K562 (cell line): Measurements from ENCODE around the gene TCF23. TPM values are rescaled to one million over a fixed set of nuclear protein-coding genes. Genes with fewer than 3 reads are reported as not detected.

Experiments used
- ATAC-seq: fragments of 200-7000 bp; cut with Tn5 transposase; 3 replicates; pipeline ENCODE4 v1.9.1; 2020; ENCODE audit warnings: moderate library complexity
- BruUV-seq: library from RNA; stranded (reverse); fragments of 400-500 nt; replicated peaks from 2 replicates; lab custom pipeline; 2021; lab: Mats Ljungman, UMichigan
- CTCF ChIA-PET: fragments of 300-600 bp; formaldehyde crosslinking; extraction: SDS; loops from one replicate; lab custom pipeline; 2021; ENCODE audit warnings: low intra/inter-chr PET ratio; lab: Yijun Ruan, JAX
- POLR2A ChIA-PET: fragments of 300-600, 350-650 bp; sonication (Branson Sonifier 250); formaldehyde crosslinking; extraction: SDS; loops from one replicate; lab custom pipeline; 2021; ENCODE audit warnings: antibody characterized with exemption, inconsistent platforms; lab: Yijun Ruan, JAX
- DNase-seq, 4 experiments: peaks; one replicate each; pipeline versions ENCODE4 v3.0.0 to v3.0.0-alpha.2; 2011 to 2018; ENCODE audit warnings: low spot score in 3 of 4, mixed read lengths in 3 of 4; ENCODE audit errors: extremely low read depth in 1 of 4
- FAIRE-seq: peaks from 2 replicates; lab custom pipeline; 2011; peaks lifted over from hg19 to GRCh38; lab: Jason Lieb, UNC
- H2AFZ ChIP-seq: 2 replicates; pipeline ENCODE4 v1.6.0; 2011; ENCODE audit warnings: low read depth, low read length, control low read depth, inconsistent platforms
- H3K27ac ChIP-seq: fragments of 200-600 bp; 3 replicates; pipeline ENCODE4 v1.8.0; 2011; ENCODE audit warnings: low read depth, mild to moderate bottlenecking, control low read depth, inconsistent platforms, low read length, moderate library complexity, mixed read lengths; ENCODE audit errors: extremely low read depth
- H3K27me3 ChIP-seq, 2 experiments: fragments of 300-600 bp in 1 of 2; 2 replicates in 1 of 2; 3 replicates in 1 of 2; pipeline versions ENCODE4 v1.6.0 to v1.8.0; 2011; ENCODE audit warnings: inconsistent platforms in 2 of 2, low read length in 2 of 2, mild to moderate bottlenecking in 1 of 2, mixed read lengths in 1 of 2, moderate library complexity in 1 of 2; ENCODE audit not compliant: control insufficient read depth in 2 of 2, insufficient read depth in 2 of 2
- H3K36me3 ChIP-seq: fragments of 300-600 bp; 3 replicates; pipeline ENCODE4 v1.8.0; 2011; ENCODE audit warnings: mild to moderate bottlenecking, low read length, inconsistent platforms; ENCODE audit not compliant: control insufficient read depth, insufficient read depth
- H3K4me1 ChIP-seq, 2 experiments: fragments of 200-600 bp in 1 of 2; replicated peaks in 1 of 2; 2 replicates in 1 of 2; 3 replicates in 1 of 2; pipeline versions ENCODE4 v1.5.1 to v1.8.0; 2011; ENCODE audit warnings: inconsistent platforms in 2 of 2, low read length in 2 of 2, mild to moderate bottlenecking in 1 of 2, mixed read lengths in 1 of 2, moderate library complexity in 1 of 2; ENCODE audit not compliant: control insufficient read depth in 2 of 2, insufficient read depth in 2 of 2
- H3K4me2 ChIP-seq: 2 replicates; pipeline ENCODE4 v1.6.1; 2011; ENCODE audit warnings: low read length, control low read depth, inconsistent platforms, mixed read lengths; ENCODE audit not compliant: insufficient read depth
- H3K4me3 ChIP-seq: fragments of 200-600 bp; sonication (generic), shearing (Covaris generic); 2 replicates; pipeline ENCODE4 v1.5.1; 2016; ENCODE audit warnings: control low read depth, inconsistent platforms
- H3K79me2 ChIP-seq: fragments of 200-600 bp; 3 replicates; pipeline ENCODE4 v1.8.0; 2011; ENCODE audit warnings: low read length, inconsistent platforms; ENCODE audit not compliant: control insufficient read depth, insufficient read depth
- H3K9ac ChIP-seq, 2 experiments: 2 replicates each; pipeline versions ENCODE4 v1.6.0 to v1.6.1; 2011; ENCODE audit warnings: low read depth in 2 of 2, low read length in 2 of 2, control low read depth in 1 of 2, inconsistent platforms in 1 of 2, mild to moderate bottlenecking in 1 of 2, mixed read lengths in 1 of 2; ENCODE audit not compliant: insufficient read depth in 1 of 2
- H3K9me1 ChIP-seq: one replicate; pipeline ENCODE4 v1.6.0; 2011; ENCODE audit warnings: inconsistent platforms, mild to moderate bottlenecking, low read length, moderate library complexity; ENCODE audit not compliant: control insufficient read depth, insufficient read depth
- H3K9me3 ChIP-seq: replicated peaks from 2 replicates; pipeline ENCODE4 v1.5.1; 2011; ENCODE audit warnings: low read depth, low read length, inconsistent platforms; ENCODE audit not compliant: control insufficient read depth, insufficient read depth
- H4K20me1 ChIP-seq: replicated peaks from 2 replicates; pipeline ENCODE4 v1.6.1; 2011; ENCODE audit warnings: low read length, inconsistent platforms, mixed read lengths; ENCODE audit not compliant: control insufficient read depth, insufficient read depth
- CEBPZ ChIP-seq: fragments of 150-350 bp; IDR thresholded peaks from 2 replicates; pipeline ENCODE4 v1.6.1; 2014; ENCODE audit warnings: low read depth, mild to moderate bottlenecking, low read length, borderline replicate concordance
- E2F8 ChIP-seq: fragments of 450-650 bp; IDR thresholded peaks from 2 replicates; pipeline ENCODE4 v1.7.1; 2018; ENCODE audit warnings: mild to moderate bottlenecking, low read depth; ENCODE audit not compliant: partially characterized antibody
- EZH2 ChIP-seq: IDR thresholded peaks from 2 replicates; pipeline ENCODE4 v1.6.1; 2012; ENCODE audit warnings: low read depth, mild to moderate bottlenecking, inconsistent platforms, low read length, borderline replicate concordance
- HMGN3 ChIP-seq: IDR thresholded peaks from 2 replicates; pipeline ENCODE4 v1.6.1; 2011; ENCODE audit warnings: borderline replicate concordance, low read depth, mild to moderate bottlenecking, mixed read lengths, low read length; ENCODE audit not compliant: insufficient read length; ENCODE audit errors: extremely low read depth
- JUNB ChIP-seq: fragments of 450-650 bp; formaldehyde crosslinking; conservative IDR thresholded peaks from 2 replicates; pipeline ENCODE4 v1.4.0; 2020; ENCODE audit warnings: mild to moderate bottlenecking
- KHSRP ChIP-seq: fragments of 450-650 bp; IDR thresholded peaks from 2 replicates; pipeline ENCODE4 v1.6.1; 2017
- MCM2 ChIP-seq: fragments of 450-650 bp; IDR thresholded peaks from 2 replicates; pipeline ENCODE4 v1.6.1; 2017; ENCODE audit warnings: low read depth, mild to moderate bottlenecking
- MYC ChIP-seq, 2 experiments: fragments of 250-450 bp in 1 of 2; sonication (Bioruptor Pico) in 1 of 2; IDR thresholded peaks; 2 replicates each; pipeline versions ENCODE4 v1.5.1 to v1.6.1; 2012 to 2021; ENCODE audit warnings: low read depth in 2 of 2, borderline replicate concordance in 1 of 2, improper control_type of control experiment in 1 of 2, low read length in 1 of 2, mild to moderate bottlenecking in 1 of 2, moderate library complexity in 1 of 2
- SMARCA4 ChIP-seq: fragments of 450-650 bp; IDR thresholded peaks from 2 replicates; pipeline ENCODE4 v1.6.1; 2016
- TBL1XR1 ChIP-seq, 2 experiments: IDR thresholded peaks; 2 replicates each; pipeline ENCODE4 v1.6.1; 2012; ENCODE audit warnings: improper control_type of control experiment in 2 of 2, low read length in 2 of 2, mild to moderate bottlenecking in 1 of 2
- XRCC5 ChIP-seq: fragments of 200-400 bp; formaldehyde crosslinking; IDR thresholded peaks from 2 replicates; pipeline ENCODE4 v1.6.1; 2017; ENCODE audit warnings: low read depth, mild to moderate bottlenecking, low read length
- ZNF197 ChIP-seq: fragments of 200-800 bp; sonication (Bioruptor generic); IDR thresholded peaks from 2 replicates; pipeline ENCODE4 v1.6.1; 2016; ENCODE audit warnings: low read depth, missing genetic modification characterization, missing compliant biosample characterization
- ZNF263 ChIP-seq: sonication (generic); formaldehyde crosslinking; IDR thresholded peaks from 2 replicates; pipeline ENCODE4 v1.8.0; 2022; ENCODE audit warnings: mild to moderate bottlenecking, missing genetic modification reagents, borderline replicate concordance
- ZNF696 ChIP-seq: fragments of 250-450 bp; sonication (Bioruptor Pico); conservative IDR thresholded peaks from 2 replicates; pipeline ENCODE4 v1.4.0; 2020; ENCODE audit warnings: mild to moderate bottlenecking, moderate library complexity
- ZNF77 ChIP-seq: fragments of 250-450 bp; sonication (Bioruptor Pico); IDR thresholded peaks from 2 replicates; pipeline ENCODE4 v1.5.0; 2020
- WGBS: fragments of 100-300 bp; shearing (Covaris generic); methylation state at CpG from one replicate; pipeline ENCODE4 v1.1.6; 2016; ENCODE audit warnings: low coverage, mixed read lengths; ENCODE audit not compliant: insufficient coverage; ENCODE audit errors: missing lambda C conversion rate; 5-methylcytosine and 5-hydroxymethylcytosine counted together
- in situ Hi-C: fragments of 300-500 bp; cut with MboI; formaldehyde crosslinking; loops from 4 replicates; pipeline ENCODE4 v1.15.0; 2018; ENCODE audit warnings: inconsistent platforms, mixed read lengths
- intact Hi-C: fragments of 100-400 bp; cut with micrococcal nuclease; formaldehyde crosslinking; loops from 2 replicates; pipeline ENCODE4 v1.14.2; 2022
- polyA plus RNA-seq, 8 experiments: library from polyadenylated mRNA; depleted of rRNA in 4 of 8; stranded (reverse) in 5 of 8; unstranded in 3 of 8; fragments of >200 nt; fragmentation: Nextera tagmentation in 2 of 8; fragmentation: Illumina TruSeq in 1 of 8; extraction: Ambion mirVana in 2 of 8; extraction: Trizol in 1 of 8; gene quantifications; 2 replicates each; pipeline versions ENCODE4 v1.2.1 to v1.2.3, GENCODE V29; 2011 to 2014; ENCODE audit warnings: inconsistent platforms in 1 of 8, missing spikeins in 1 of 8
- total RNA-seq, 7 experiments: library from RNA; depleted of rRNA in 6 of 7; stranded (reverse); fragments of >200 nt in 6 of 7; fragmentation: Illumina TruSeq in 2 of 7; extraction: Trizol in 2 of 7; gene quantifications; 2 replicates each; pipeline versions ENCODE4 v1.2.1 to v1.2.3, GENCODE V29; 2011 to 2021; ENCODE audit warnings: low replicate concordance in 1 of 7

TCF23 gene
- total and polyA plus RNA-seq, 9 of the 15 experiments (the other 6 are each of a cell fraction or from before 2014, with no cell fraction given): 0.07 TPM; not detected in 8

- FAIRE-seq: peak; percentile 37
- Histone ChIP-seq H2AFZ (peak overlapping the region; percentile 86), H3K9me1 (no peaks in the 10 kb centered on the region), H3K36me3 (no peaks in the 10 kb centered on the region), H3K9ac (peak overlapping the region; percentile 13 to 31; a peak in 3 of 4 replicates), H3K4me1 (peaks cover 0 to 13% of the 10 kb centered on the region in 2 experiments; a peak in 3 of 5 replicates), H3K27me3 (no peaks in the 10 kb centered on the region), H3K4me2 (peak overlapping the region; percentile 55), H3K27ac (no peak overlapping the region), H3K9me3 (no peaks in the 10 kb centered on the region), H3K4me3 (0 out of 2 replicates have a peak overlapping the region, but pooled peaks have one; percentile 5), H3K79me2 (no peaks in the 10 kb centered on the region), H4K20me1 (no peaks in the 10 kb centered on the region)
- peak in 3 of 4 experiments; percentile 33 to 47 (median 47) for DNase-seq
- in situ Hi-C loops: no loop called here
- WGBS: 29% methylated on average over 15 of the region's 15 CpGs
- intact Hi-C loops: no loop called here
- POLR2A ChIA-PET: interaction anchor here (1.8 kb wide), 1 partner anchor 10 kb away, joined by 6 read pairs; no protein-coding TSS in a partner anchor
- BruUV-seq: no TSS peak
- peak; percentile 52; the same call in 2 of the 3 replicates for ATAC-seq
- CTCF ChIA-PET: no interaction called here
- TF ChIP-seq ZNF77 (no peak), ZNF696 (no peak), ZNF263 (CRISPR knock-in tag) (no peak), CEBPZ (no peak), MCM2 (no peak), XRCC5 (no peak), ZNF197 (CRISPR knock-in tag) (no peak), KHSRP (no peak), HMGN3 (no peak), TBL1XR1 (IDR thresholded peaks at IDR 0.05; ENCODE audit: low read length in 2 of 2) (no peak), JUNB (CRISPR knock-in tag) (no peak), EZH2 (no peak), E2F8 (no peak), MYC (IDR thresholded peaks at IDR 0.05; ENCODE audit: low read depth, low read length) (no peak), MYC (CRISPR knock-in tag; IDR thresholded peaks at IDR 0.05; ENCODE audit: borderline replicate concordance, low read depth) (no peak), SMARCA4 (peak; percentile 20; the same call in 1 of the 2 replicates)
Observed at GRCh38 chr2:27162151-27163121, 13.6 kb downstream of the TCF23 start.
